Pons (tissue), 1 donor: ENCODE measurements around the gene CACNA1A.
"Not testable (repeated sequence)": the region's sequence is repeated elsewhere in the genome, so short reads cannot be mapped to it uniquely, and the experiment has no call there.

Experiments used
- DNase-seq: peaks from one replicate; pipeline ENCODE4 v3.0.0-alpha.2; 2016; ENCODE audit warnings: low spot score

The CACNA1A gene

GRCh38 chr19:13363954-13364353, 142.3 kb downstream of the CACNA1A start:
- no peak for DNase-seq

GRCh38 chr19:13363245-13363644, 143.0 kb downstream of the CACNA1A start:
- DNase-seq = no peak

DNA sequence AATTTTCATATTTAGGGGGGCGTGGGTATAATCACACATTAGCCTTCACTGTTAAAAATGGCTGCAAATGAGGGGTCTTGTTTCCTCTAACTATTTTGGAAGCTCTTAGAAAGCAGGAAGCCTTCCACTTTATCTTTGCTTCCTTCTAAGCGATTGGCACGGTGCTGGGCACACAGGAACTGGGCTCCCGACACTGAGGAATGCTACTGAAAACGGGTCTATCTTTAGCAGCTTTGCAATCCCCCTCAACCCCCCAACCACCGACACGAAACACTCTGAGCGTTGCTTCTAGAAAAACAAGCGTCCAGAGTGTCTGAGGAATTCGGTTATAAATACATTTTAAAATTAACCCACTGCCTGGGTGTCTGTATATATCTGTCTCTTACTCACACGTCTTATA, 143.6 kb downstream of the CACNA1A start:
- DNase-seq = no peak

GRCh38 chr19:13361726-13362125, 144.6 kb downstream of the CACNA1A start:
- DNase-seq = not testable (repeated sequence)

DNA sequence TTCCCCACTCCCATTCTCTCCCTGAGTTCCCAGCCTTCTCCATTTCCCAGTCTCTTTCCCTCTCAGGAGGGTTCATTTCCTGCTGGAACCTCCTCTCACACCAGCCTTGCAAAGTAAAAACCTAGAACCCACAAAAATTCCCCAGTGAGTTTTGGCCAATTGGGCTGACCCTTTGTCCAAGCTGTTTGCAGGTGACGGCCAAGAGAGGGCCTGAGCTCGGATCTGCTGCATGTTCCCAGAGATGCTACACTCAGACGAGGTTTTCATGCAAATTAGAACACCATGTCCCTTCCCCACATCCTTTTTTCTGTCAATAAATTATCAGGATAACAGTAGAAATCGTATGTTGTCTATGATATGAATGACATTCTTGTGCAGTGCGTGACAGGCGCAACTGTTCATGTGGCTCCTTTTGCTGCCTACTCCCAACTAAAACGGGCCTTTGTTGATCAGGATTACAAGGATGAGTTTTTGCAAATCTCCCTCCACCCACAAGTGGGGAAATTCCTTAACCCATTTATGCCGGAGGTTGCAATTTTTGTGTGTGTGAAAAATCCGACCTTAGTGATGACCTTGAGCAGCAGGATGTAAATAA, 149.5 kb downstream of the CACNA1A start:
- no peak for DNase-seq

DNA sequence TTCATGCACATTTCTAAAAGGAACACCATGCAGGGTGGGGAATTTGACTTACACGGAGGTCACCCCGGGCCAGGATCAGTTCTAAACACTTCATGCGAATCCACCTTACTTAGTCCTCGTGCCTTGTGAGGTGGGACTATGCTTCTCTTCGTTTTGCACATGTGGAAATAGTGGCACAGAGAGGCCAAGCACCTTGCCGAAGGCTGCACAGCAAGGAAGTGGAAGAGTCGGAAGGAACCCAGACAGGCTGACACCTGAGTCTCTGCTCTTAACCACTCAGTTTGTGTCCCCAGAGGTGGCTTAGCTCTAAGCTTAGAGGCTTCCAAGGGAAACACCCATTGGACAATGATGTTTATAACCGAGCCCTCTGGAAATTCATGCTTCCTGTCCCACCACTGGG, 150.1 kb downstream of the CACNA1A start:
- DNase-seq = no peak

GRCh38 chr19:13355356-13355755, 150.9 kb downstream of the CACNA1A start:
- DNase-seq = no peak

- DNase-seq = no peak
Measured at GRCh38 chr19:13353625-13354024, 152.7 kb downstream of the CACNA1A start.

- no peak for DNase-seq
Measured at GRCh38 chr19:13350759-13351158, 155.5 kb downstream of the CACNA1A start.

DNA sequence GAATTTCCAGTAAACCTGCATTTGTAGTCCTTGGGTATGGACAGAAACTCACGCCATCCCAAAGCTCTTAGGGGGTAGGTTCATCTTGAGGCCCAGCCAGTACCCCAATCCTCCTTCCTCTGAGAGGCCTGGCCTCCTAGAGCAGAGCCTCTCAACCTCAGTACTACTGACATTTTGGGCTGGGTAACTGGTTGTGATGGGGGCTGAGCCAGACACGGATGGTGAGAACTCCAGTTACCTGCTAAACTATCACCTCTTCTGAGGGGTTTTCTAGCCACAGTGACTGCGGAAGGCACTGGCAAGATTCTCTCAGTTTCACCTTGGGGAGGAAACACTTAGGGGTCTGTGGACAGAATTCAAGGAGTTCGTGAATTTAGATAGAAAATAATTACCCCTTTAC, 156.2 kb downstream of the CACNA1A start:
- DNase-seq = no peak

DNA sequence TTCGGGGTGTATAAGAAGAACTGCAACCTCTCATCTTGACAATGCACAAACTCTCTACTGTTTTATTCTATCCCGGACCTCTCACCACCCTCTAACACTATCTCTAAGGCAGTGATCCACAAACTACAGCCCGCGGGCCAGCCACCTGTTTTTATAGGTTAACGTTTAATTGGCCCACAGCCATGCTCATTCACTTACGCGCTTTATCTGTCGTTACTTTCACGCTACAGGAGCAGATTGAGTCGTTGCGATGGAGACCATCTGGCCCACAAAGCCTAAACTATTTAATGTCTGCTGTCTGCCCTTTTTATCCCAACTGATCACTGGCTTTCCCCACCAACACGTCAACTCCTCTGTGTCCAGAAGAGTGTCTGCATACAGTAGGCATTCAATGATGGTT, 158.9 kb downstream of the CACNA1A start:
- no peak for DNase-seq

DNA sequence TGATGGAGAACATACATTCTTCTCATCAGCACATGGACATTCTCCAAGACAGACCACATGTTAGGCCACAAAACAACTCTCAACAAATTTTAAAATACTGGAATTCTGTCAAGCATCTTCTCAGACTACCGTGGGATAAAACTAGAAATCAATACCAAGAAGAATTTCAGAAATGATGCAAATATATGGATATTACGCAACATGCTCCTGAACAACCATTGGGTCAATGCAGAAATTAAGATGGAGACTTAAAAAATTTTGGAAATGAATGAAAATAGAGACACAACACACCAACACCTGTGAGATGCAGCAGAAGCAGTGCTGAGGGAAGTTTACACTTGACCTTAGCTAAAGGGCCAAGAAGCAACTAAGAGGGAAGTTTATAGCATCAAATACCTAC, 162.8 kb downstream of the CACNA1A start:
- no peak for DNase-seq

DNA sequence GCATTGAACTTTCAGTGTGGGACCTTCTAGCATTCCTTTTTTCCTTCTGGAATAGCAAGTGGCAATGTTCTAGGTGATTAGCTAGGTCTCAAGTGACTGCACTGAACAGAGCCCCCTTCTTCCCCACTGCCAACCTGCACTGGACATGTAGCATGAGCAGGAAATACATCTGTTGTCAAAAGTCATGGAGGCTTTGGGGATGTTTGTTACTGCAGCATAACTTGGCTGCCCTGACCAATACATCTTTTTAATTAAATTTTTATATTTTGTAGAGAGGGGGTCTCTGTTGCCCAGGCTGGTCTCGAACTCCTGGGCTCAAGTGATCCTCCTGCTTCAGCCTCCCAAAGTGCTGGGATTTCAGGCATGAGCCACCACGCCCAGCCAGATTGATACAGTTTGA, 163.6 kb downstream of the CACNA1A start:
- DNase-seq = no peak

- DNase-seq = peak; percentile 29
Measured at GRCh38 chr19:13339869-13340268, 166.4 kb downstream of the CACNA1A start.

- DNase-seq = no peak
Measured at GRCh38 chr19:13337181-13337580, 169.1 kb downstream of the CACNA1A start.

DNA sequence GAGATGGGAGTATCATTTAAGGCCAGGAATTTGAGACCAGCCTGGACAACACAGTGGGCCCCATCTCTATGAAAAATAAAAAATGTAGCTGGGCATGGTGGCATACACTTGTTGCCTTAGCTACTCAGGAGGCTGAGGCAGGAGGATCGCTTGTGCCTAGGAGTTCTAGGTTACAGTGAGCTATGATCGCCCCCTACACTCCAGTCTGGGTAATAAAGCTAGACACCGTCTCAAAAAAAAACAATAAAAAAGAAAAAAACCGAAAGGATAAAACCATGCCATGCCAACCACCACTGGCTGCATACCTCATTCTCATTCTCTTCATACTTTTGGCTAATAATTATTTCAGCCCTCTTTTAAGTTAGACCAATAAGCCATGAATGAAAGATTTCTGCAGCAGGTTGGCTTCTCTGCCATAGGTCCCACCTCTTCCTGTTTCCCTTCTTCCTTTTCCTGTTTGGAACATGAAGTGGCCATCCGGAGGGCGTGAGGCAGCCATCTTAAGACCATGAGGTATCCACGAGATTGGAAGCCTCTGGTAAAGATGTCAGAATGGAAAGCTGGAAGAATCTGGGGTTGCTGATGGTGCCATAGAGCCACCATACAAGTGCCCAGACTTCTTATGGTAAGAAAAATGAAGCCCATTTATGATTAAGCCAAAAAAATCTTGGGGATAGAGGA, 171.3 kb downstream of the CACNA1A start:
- no peak for DNase-seq

DNA sequence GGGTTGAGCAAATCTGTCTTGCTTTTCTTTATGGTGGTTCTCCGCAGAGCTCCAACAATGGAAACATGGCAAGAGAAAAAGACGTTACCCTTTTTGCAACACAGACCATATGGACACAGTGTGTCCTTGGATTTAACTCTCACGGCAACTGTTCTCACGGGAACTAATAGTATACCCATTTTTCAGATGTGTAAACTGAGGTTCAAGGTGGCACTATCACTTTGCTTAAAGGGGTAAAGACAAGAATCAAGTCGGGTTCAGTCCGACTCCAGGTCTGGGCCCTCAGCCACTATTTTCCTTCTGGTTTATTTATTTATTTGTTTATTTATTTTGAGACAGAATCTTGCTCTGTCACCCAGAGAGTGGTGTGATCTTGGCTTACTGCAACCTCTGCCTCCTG, 176.0 kb downstream of the CACNA1A start:
- no peak for DNase-seq

DNA sequence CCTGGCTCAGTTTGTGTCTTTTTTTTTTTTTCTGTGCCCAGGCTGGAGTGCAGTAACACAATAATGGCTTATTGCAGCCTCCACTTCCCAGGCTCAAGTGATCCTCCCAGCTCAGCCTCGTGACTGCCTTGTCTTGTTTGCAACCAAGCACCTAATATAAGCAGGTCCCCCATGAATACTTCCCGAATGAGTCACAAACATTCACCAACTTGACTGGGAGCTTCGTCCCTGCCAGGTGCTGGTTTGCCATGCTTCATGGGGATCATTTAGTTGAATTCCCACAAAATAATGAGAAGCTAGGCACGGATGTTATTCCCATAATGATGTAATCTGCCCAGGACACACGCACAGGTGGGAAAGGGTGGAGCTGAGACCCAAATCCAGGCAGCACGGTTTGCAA, 176.5 kb downstream of the CACNA1A start:
- no peak for DNase-seq

DNA sequence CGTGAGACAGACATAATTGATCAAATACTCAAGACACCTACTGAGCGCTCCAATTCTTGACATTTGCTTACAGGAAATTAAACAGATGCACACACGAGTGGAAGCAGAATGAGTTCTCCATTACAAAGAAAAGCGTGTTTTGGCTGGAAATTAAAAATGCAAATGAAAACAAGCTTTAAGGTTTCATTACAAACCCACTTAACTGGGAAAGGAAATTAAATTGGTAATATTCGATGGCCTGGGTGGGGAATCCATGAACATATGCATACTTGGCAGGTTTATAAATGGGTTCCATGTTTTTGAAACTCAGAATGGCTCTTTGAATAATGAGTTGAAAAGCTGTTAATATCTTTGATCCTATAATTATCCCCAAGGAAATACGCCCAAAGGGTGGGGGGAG, 178.0 kb downstream of the CACNA1A start:
- DNase-seq = no peak

GRCh38 chr19:13319526-13319925, 186.8 kb downstream of the CACNA1A start:
- DNase-seq = no peak

- peak; percentile 48 for DNase-seq
Measured at GRCh38 chr19:13318190-13318589, 188.1 kb downstream of the CACNA1A start.

- DNase-seq = peak; percentile 66
Measured at GRCh38 chr19:13315495-13315894, 190.8 kb downstream of the CACNA1A start.

- peak; percentile 48 for DNase-seq
Measured at GRCh38 chr19:13314761-13315160, 191.5 kb downstream of the CACNA1A start.

DNA sequence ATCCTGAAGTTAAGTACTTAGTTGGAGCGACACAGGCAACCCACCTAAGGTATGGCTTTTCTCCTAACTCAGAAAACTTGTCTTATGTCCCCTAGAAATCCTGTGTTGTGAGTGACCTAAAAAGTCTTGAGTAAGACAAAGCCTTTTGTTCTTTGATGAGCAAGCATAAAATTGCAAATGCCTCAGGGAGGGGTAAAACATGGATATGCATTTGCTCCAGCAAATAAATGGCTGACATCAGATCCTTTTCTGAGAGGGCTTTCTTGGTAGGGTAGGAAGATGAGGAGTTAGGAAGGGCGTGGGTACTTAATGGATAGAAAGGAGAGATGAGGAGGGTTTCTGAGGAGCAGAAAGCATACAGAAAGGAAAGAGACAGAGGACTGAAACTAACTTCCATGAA, 192.4 kb downstream of the CACNA1A start:
- DNase-seq = no peak
